ENCODE data around the gene TM4SF20.

TM4SF20 gene

DNA sequence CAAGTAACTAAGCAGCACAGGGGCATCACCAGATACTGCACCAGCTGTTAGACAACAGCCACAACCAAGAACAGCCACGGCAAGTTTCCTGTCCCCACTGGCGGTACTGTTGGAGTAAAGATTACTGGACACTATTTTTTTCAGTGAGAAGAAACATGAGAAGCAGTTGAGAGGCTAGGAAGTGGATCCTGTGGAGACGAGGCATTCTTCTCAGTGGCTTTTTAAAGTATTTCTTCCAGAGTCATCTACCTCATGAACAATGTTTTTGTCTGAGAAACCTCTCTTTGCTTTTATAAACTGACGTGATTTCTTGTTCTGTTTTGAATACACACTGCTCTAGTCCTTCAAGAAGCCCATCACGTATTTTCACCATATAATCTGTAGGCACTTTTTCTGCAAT is 18.8 kb downstream of the TM4SF20 start (continued):
- TF ChIP-seq, protein P1, sequence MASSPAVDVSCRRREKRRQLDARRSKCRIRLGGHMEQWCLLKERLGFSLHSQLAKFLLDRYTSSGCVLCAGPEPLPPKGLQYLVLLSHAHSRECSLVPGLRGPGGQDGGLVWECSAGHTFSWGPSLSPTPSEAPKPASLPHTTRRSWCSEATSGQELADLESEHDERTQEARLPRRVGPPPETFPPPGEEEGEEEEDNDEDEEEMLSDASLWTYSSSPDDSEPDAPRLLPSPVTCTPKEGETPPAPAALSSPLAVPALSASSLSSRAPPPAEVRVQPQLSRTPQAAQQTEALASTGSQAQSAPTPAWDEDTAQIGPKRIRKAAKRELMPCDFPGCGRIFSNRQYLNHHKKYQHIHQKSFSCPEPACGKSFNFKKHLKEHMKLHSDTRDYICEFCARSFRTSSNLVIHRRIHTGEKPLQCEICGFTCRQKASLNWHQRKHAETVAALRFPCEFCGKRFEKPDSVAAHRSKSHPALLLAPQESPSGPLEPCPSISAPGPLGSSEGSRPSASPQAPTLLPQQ (tag by site-specific recombination; IDR thresholded peaks at IDR 0.05), result no peak
- TF ChIP-seq ZNF239 (tag by site-specific recombination; IDR thresholded peaks at IDR 0.05) (no peak), ZNF596 (tag by site-specific recombination; IDR thresholded peaks at IDR 0.05) (no peak), ZNF366 (tag by site-specific recombination; conservative IDR thresholded peaks at IDR 0.05) (no peak)
- TF ChIP-seq, protein P2, sequence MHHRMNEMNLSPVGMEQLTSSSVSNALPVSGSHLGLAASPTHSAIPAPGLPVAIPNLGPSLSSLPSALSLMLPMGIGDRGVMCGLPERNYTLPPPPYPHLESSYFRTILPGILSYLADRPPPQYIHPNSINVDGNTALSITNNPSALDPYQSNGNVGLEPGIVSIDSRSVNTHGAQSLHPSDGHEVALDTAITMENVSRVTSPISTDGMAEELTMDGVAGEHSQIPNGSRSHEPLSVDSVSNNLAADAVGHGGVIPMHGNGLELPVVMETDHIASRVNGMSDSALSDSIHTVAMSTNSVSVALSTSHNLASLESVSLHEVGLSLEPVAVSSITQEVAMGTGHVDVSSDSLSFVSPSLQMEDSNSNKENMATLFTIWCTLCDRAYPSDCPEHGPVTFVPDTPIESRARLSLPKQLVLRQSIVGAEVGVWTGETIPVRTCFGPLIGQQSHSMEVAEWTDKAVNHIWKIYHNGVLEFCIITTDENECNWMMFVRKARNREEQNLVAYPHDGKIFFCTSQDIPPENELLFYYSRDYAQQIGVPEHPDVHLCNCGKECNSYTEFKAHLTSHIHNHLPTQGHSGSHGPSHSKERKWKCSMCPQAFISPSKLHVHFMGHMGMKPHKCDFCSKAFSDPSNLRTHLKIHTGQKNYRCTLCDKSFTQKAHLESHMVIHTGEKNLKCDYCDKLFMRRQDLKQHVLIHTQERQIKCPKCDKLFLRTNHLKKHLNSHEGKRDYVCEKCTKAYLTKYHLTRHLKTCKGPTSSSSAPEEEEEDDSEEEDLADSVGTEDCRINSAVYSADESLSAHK (tag by site-specific recombination; IDR thresholded peaks at IDR 0.05), result no peak

DNA sequence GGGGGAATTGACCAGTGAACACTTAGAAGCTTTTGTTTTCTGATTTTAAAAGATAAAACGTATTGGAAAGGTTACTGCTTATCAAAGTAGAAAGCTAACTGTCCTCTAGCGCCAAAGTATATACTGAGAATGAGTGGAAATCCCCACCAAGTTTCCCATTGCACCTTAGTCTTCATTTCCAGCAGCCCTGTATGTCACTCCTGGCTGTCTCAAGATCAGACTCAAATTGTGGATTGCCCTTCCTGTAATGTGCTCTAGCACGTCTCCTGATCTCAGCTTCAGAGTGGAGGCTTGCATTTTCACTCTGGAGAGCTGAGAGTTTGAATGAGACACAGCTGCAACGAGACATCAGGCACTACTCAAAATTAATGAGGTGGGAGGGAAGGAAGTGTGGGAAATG is 27.5 kb downstream of the TM4SF20 start:
- Histone ChIP-seq H3K27ac (ENCODE audit: extremely low read depth, low read depth, low read length) (no peak overlapping the region), H3K36me3 (ENCODE audit: control insufficient read depth in 2 of 2, insufficient read depth in 1 of 2, low read length in 2 of 2) (peaks cover 3 to 64% of the 10 kb centered on the region in 2 experiments; a peak in 2 of 3 replicates), H3K4me1 (ENCODE audit: control insufficient read depth, insufficient read depth, low read length) (no peaks in the 10 kb centered on the region), H3K4me3 (ENCODE audit: low read depth, low read length) (no peak overlapping the region), H3K9me3 (ENCODE audit: control insufficient read depth, insufficient read depth, low read depth, low read length) (no peaks in the 10 kb centered on the region)
- ChIA-PET CTCF (no interaction called here), POLR2A (no interaction called here)
- TF ChIP-seq ZSCAN30 (tag by site-specific recombination; IDR thresholded peaks at IDR 0.05), result no peak
- no peak for TF ChIP-seq IKZF3 (tag by site-specific recombination; IDR thresholded peaks at IDR 0.05)
- no peak for TF ChIP-seq ZNF146 (tag by site-specific recombination; IDR thresholded peaks at IDR 0.05)
- TF ChIP-seq, protein P3, sequence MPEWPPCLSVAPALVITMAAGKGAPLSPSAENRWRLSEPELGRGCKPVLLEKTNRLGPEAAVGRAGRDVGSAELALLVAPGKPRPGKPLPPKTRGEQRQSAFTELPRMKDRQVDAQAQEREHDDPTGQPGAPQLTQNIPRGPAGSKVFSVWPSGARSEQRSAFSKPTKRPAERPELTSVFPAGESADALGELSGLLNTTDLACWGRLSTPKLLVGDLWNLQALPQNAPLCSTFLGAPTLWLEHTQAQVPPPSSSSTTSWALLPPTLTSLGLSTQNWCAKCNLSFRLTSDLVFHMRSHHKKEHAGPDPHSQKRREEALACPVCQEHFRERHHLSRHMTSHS (tag by site-specific recombination; IDR thresholded peaks at IDR 0.05), result no peak
- TF ChIP-seq GFI1B (tag by site-specific recombination; IDR thresholded peaks at IDR 0.05), result no peak

DNA sequence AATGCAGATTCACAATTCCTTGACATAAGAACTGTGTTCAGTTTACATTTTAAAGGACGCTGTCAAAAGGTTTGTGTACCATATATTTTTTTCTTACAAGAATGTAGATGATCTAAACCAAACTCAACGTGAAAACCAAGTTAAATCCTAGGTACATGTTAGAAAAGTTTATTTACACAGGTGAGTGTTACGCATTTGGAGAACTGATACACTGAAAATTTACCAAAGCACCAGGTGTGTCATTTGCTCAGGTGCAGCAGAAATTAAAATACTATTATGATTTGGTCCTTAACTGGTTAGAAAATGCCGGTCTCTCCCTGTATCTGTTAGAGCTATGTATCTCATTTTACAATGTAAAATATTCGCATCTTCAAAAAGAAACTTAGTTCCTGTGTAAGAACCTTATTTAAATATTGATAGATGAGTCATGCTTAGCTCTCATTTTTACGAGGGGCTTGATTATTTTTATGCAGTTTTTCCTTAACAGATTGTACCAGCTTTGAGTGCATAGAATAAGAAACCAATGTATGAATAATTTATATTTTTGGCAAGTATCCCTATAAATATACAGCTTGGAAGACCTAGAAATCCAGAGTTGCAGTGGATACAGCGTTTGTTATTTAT is 29.0 kb downstream of the TM4SF20 start:
- Histone ChIP-seq H3K4me3 (ENCODE audit: low read depth, low read length) (no peak overlapping the region), H3K27ac (ENCODE audit: extremely low read depth, low read depth, low read length) (no peak overlapping the region), H3K36me3 (ENCODE audit: control insufficient read depth in 2 of 2, insufficient read depth in 1 of 2, low read length in 2 of 2) (peaks cover 0 to 58% of the 10 kb centered on the region in 2 experiments; a peak in 2 of 3 replicates), H3K9me3 (ENCODE audit: control insufficient read depth, insufficient read depth, low read depth, low read length) (no peaks in the 10 kb centered on the region), H3K4me1 (ENCODE audit: control insufficient read depth, insufficient read depth, low read length) (0 out of 2 replicates have a peak, but pooled peaks cover under 1% of the 10 kb centered on the region)
- ChIA-PET POLR2A (no interaction called here), CTCF (no interaction called here)
- TF ChIP-seq ZNF529 (tag by site-specific recombination; IDR thresholded peaks at IDR 0.05; ENCODE audit: insufficient replicate concordance) (no peak), MEIS1 (CRISPR knock-in tag; IDR thresholded peaks at IDR 0.05; ENCODE audit: borderline replicate concordance) (no peak), ZBTB8A (tag by site-specific recombination; IDR thresholded peaks at IDR 0.05) (no peak), ZNF521 (tag by site-specific recombination; IDR thresholded peaks at IDR 0.05) (no peak), ZNF19 (tag by site-specific recombination; IDR thresholded peaks at IDR 0.05; ENCODE audit: low read depth) (no peak), ZNF549 (tag by site-specific recombination; IDR thresholded peaks at IDR 0.05) (no peak), ZNF555 (tag by site-specific recombination; conservative IDR thresholded peaks at IDR 0.05) (no peak)
- TF ChIP-seq, protein P4, sequence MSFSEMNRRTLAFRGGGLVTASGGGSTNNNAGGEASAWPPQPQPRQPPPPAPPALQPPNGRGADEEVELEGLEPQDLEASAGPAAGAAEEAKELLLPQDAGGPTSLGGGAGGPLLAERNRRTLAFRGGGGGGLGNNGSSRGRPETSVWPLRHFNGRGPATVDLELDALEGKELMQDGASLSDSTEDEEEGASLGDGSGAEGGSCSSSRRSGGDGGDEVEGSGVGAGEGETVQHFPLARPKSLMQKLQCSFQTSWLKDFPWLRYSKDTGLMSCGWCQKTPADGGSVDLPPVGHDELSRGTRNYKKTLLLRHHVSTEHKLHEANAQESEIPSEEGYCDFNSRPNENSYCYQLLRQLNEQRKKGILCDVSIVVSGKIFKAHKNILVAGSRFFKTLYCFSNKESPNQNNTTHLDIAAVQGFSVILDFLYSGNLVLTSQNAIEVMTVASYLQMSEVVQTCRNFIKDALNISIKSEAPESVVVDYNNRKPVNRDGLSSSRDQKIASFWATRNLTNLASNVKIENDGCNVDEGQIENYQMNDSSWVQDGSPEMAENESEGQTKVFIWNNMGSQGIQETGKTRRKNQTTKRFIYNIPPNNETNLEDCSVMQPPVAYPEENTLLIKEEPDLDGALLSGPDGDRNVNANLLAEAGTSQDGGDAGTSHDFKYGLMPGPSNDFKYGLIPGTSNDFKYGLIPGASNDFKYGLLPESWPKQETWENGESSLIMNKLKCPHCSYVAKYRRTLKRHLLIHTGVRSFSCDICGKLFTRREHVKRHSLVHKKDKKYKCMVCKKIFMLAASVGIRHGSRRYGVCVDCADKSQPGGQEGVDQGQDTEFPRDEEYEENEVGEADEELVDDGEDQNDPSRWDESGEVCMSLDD (tag by site-specific recombination; IDR thresholded peaks at IDR 0.05), result no peak
- TF ChIP-seq, protein P3 (tag by site-specific recombination; IDR thresholded peaks at IDR 0.05), result no peak
- TF ChIP-seq, protein P5, sequence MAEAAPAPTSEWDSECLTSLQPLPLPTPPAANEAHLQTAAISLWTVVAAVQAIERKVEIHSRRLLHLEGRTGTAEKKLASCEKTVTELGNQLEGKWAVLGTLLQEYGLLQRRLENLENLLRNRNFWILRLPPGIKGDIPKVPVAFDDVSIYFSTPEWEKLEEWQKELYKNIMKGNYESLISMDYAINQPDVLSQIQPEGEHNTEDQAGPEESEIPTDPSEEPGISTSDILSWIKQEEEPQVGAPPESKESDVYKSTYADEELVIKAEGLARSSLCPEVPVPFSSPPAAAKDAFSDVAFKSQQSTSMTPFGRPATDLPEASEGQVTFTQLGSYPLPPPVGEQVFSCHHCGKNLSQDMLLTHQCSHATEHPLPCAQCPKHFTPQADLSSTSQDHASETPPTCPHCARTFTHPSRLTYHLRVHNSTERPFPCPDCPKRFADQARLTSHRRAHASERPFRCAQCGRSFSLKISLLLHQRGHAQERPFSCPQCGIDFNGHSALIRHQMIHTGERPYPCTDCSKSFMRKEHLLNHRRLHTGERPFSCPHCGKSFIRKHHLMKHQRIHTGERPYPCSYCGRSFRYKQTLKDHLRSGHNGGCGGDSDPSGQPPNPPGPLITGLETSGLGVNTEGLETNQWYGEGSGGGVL (tag by site-specific recombination; IDR thresholded peaks at IDR 0.05), result no peak
- TF ChIP-seq, protein P6, sequence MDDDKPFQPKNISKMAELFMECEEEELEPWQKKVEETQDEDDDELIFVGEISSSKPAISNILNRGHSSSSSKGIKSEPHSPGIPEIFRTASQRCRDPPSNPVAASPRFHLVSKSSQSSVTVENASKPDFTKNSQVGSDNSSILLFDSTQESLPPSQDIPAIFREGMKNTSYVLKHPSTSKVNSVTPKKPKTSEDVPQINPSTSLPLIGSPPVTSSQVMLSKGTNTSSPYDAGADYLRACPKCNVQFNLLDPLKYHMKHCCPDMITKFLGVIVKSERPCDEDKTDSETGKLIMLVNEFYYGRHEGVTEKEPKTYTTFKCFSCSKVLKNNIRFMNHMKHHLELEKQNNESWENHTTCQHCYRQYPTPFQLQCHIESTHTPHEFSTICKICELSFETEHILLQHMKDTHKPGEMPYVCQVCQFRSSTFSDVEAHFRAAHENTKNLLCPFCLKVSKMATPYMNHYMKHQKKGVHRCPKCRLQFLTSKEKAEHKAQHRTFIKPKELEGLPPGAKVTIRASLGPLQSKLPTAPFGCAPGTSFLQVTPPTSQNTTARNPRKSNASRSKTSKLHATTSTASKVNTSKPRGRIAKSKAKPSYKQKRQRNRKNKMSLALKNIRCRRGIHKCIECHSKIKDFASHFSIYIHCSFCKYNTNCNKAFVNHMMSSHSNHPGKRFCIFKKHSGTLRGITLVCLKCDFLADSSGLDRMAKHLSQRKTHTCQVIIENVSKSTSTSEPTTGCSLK (tag by site-specific recombination; IDR thresholded peaks at IDR 0.05), result no peak

Data from HEK293 (cell line).